K562 (cell line): Measurements from ENCODE around the gene TNNT3. TPM values are rescaled to one million over a fixed set of nuclear protein-coding genes. Genes with fewer than 3 reads are reported as not detected.
A peak's percentile ranks its signal among the peaks of the same experiment; 100 is the strongest.

Experiments
- ATAC-seq: fragments of 200-7000 bp; cut with Tn5 transposase; 3 replicates; pipeline ENCODE4 v1.9.1; 2020; ENCODE audit warnings: moderate library complexity
- BruUV-seq: library from RNA; stranded (reverse); fragments of 400-500 nt; replicated peaks from 2 replicates; lab custom pipeline; 2021; lab: Mats Ljungman, UMichigan
- CTCF ChIA-PET: fragments of 300-600 bp; formaldehyde crosslinking; extraction: SDS; loops from one replicate; lab custom pipeline; 2021; ENCODE audit warnings: low intra/inter-chr PET ratio; lab: Yijun Ruan, JAX
- POLR2A ChIA-PET: fragments of 300-600, 350-650 bp; sonication (Branson Sonifier 250); formaldehyde crosslinking; extraction: SDS; loops from one replicate; lab custom pipeline; 2021; ENCODE audit warnings: antibody characterized with exemption, inconsistent platforms; lab: Yijun Ruan, JAX
- DNase-seq, 4 experiments: peaks; one replicate each; pipeline versions ENCODE4 v3.0.0 to v3.0.0-alpha.2; 2011 to 2018; ENCODE audit warnings: low spot score in 3 of 4, mixed read lengths in 3 of 4; ENCODE audit errors: extremely low read depth in 1 of 4
- FAIRE-seq: peaks from 2 replicates; lab custom pipeline; 2011; peaks lifted over from hg19 to GRCh38; lab: Jason Lieb, UNC
- H2AFZ ChIP-seq: 2 replicates; pipeline ENCODE4 v1.6.0; 2011; ENCODE audit warnings: low read depth, low read length, control low read depth, inconsistent platforms
- H3K27ac ChIP-seq: fragments of 200-600 bp; 3 replicates; pipeline ENCODE4 v1.8.0; 2011; ENCODE audit warnings: low read depth, mild to moderate bottlenecking, control low read depth, inconsistent platforms, low read length, moderate library complexity, mixed read lengths; ENCODE audit errors: extremely low read depth
- H3K27me3 ChIP-seq, 2 experiments: fragments of 300-600 bp in 1 of 2; 2 replicates in 1 of 2; 3 replicates in 1 of 2; pipeline versions ENCODE4 v1.6.0 to v1.8.0; 2011; ENCODE audit warnings: inconsistent platforms in 2 of 2, low read length in 2 of 2, mild to moderate bottlenecking in 1 of 2, mixed read lengths in 1 of 2, moderate library complexity in 1 of 2; ENCODE audit not compliant: control insufficient read depth in 2 of 2, insufficient read depth in 2 of 2
- H3K36me3 ChIP-seq: fragments of 300-600 bp; 3 replicates; pipeline ENCODE4 v1.8.0; 2011; ENCODE audit warnings: mild to moderate bottlenecking, low read length, inconsistent platforms; ENCODE audit not compliant: control insufficient read depth, insufficient read depth
- H3K4me1 ChIP-seq, 2 experiments: fragments of 200-600 bp in 1 of 2; replicated peaks in 1 of 2; 2 replicates in 1 of 2; 3 replicates in 1 of 2; pipeline versions ENCODE4 v1.5.1 to v1.8.0; 2011; ENCODE audit warnings: inconsistent platforms in 2 of 2, low read length in 2 of 2, mild to moderate bottlenecking in 1 of 2, mixed read lengths in 1 of 2, moderate library complexity in 1 of 2; ENCODE audit not compliant: control insufficient read depth in 2 of 2, insufficient read depth in 2 of 2
- H3K4me2 ChIP-seq: 2 replicates; pipeline ENCODE4 v1.6.1; 2011; ENCODE audit warnings: low read length, control low read depth, inconsistent platforms, mixed read lengths; ENCODE audit not compliant: insufficient read depth
- H3K4me3 ChIP-seq: fragments of 200-600 bp; sonication (generic), shearing (Covaris generic); 2 replicates; pipeline ENCODE4 v1.5.1; 2016; ENCODE audit warnings: control low read depth, inconsistent platforms
- H3K79me2 ChIP-seq: fragments of 200-600 bp; 3 replicates; pipeline ENCODE4 v1.8.0; 2011; ENCODE audit warnings: low read length, inconsistent platforms; ENCODE audit not compliant: control insufficient read depth, insufficient read depth
- H3K9ac ChIP-seq, 2 experiments: 2 replicates each; pipeline versions ENCODE4 v1.6.0 to v1.6.1; 2011; ENCODE audit warnings: low read depth in 2 of 2, low read length in 2 of 2, control low read depth in 1 of 2, inconsistent platforms in 1 of 2, mild to moderate bottlenecking in 1 of 2, mixed read lengths in 1 of 2; ENCODE audit not compliant: insufficient read depth in 1 of 2
- H3K9me1 ChIP-seq: one replicate; pipeline ENCODE4 v1.6.0; 2011; ENCODE audit warnings: inconsistent platforms, mild to moderate bottlenecking, low read length, moderate library complexity; ENCODE audit not compliant: control insufficient read depth, insufficient read depth
- H3K9me3 ChIP-seq: replicated peaks from 2 replicates; pipeline ENCODE4 v1.5.1; 2011; ENCODE audit warnings: low read depth, low read length, inconsistent platforms; ENCODE audit not compliant: control insufficient read depth, insufficient read depth
- H4K20me1 ChIP-seq: replicated peaks from 2 replicates; pipeline ENCODE4 v1.6.1; 2011; ENCODE audit warnings: low read length, inconsistent platforms, mixed read lengths; ENCODE audit not compliant: control insufficient read depth, insufficient read depth
- BACH1 ChIP-seq: fragments of 200-800 bp; sonication (Bioruptor generic); IDR thresholded peaks from 2 replicates; pipeline ENCODE4 v1.6.1; 2016; ENCODE audit warnings: missing genetic modification characterization, missing compliant biosample characterization
- CBFA2T3 ChIP-seq: fragments of 450-650 bp; IDR thresholded peaks from 2 replicates; pipeline ENCODE4 v1.6.1; 2017
- GATAD2A ChIP-seq: fragments of 450-650 bp; IDR thresholded peaks from 2 replicates; pipeline ENCODE4 v1.6.1; 2017
- HDAC2 ChIP-seq: fragments of 450-650 bp; IDR thresholded peaks from 2 replicates; pipeline ENCODE4 v1.6.1; 2016; ENCODE audit warnings: mild to moderate bottlenecking
- HOXB6 ChIP-seq: fragments of 250-450 bp; sonication (Bioruptor Pico); IDR thresholded peaks from 2 replicates; pipeline ENCODE4 v1.5.1; 2022; ENCODE audit warnings: mild to moderate bottlenecking, borderline replicate concordance
- KDM2B ChIP-seq: fragments of 250-450 bp; sonication (Bioruptor Pico); IDR thresholded peaks from 2 replicates; pipeline ENCODE4 v1.8.0; 2021; ENCODE audit warnings: mild to moderate bottlenecking, moderate library complexity
- PKNOX1 ChIP-seq: fragments of 450-650 bp; IDR thresholded peaks from 2 replicates; pipeline ENCODE4 v1.6.1; 2016
- PRDM10 ChIP-seq: fragments of 450-650 bp; IDR thresholded peaks from 2 replicates; pipeline ENCODE4 v1.6.1; 2018; ENCODE audit not compliant: partially characterized antibody
- RREB1 ChIP-seq: fragments of 250-450 bp; sonication (Bioruptor Pico); IDR thresholded peaks from 2 replicates; pipeline ENCODE4 v1.4.0; 2020
- ZBTB43 ChIP-seq: sonication (generic); formaldehyde crosslinking; IDR thresholded peaks from 2 replicates; pipeline ENCODE4 v1.8.0; 2023; ENCODE audit warnings: mild to moderate bottlenecking, missing genetic modification reagents
- ZNF212 ChIP-seq: fragments of 450-650 bp; formaldehyde crosslinking; IDR thresholded peaks from 2 replicates; pipeline ENCODE4 v1.4.0; 2020; ENCODE audit warnings: mild to moderate bottlenecking
- WGBS: fragments of 100-300 bp; shearing (Covaris generic); methylation state at CpG from one replicate; pipeline ENCODE4 v1.1.6; 2016; ENCODE audit warnings: low coverage, mixed read lengths; ENCODE audit not compliant: insufficient coverage; ENCODE audit errors: missing lambda C conversion rate; 5-methylcytosine and 5-hydroxymethylcytosine counted together
- in situ Hi-C: fragments of 300-500 bp; cut with MboI; formaldehyde crosslinking; loops from 4 replicates; pipeline ENCODE4 v1.15.0; 2018; ENCODE audit warnings: inconsistent platforms, mixed read lengths
- intact Hi-C: fragments of 100-400 bp; cut with micrococcal nuclease; formaldehyde crosslinking; loops from 2 replicates; pipeline ENCODE4 v1.14.2; 2022
- polyA plus RNA-seq, 8 experiments: library from polyadenylated mRNA; depleted of rRNA in 4 of 8; stranded (reverse) in 5 of 8; unstranded in 3 of 8; fragments of >200 nt; fragmentation: Nextera tagmentation in 2 of 8; fragmentation: Illumina TruSeq in 1 of 8; extraction: Ambion mirVana in 2 of 8; extraction: Trizol in 1 of 8; gene quantifications; 2 replicates each; pipeline versions ENCODE4 v1.2.1 to v1.2.3, GENCODE V29; 2011 to 2014; ENCODE audit warnings: inconsistent platforms in 1 of 8, missing spikeins in 1 of 8
- total RNA-seq, 7 experiments: library from RNA; depleted of rRNA in 6 of 7; stranded (reverse); fragments of >200 nt in 6 of 7; fragmentation: Illumina TruSeq in 2 of 7; extraction: Trizol in 2 of 7; gene quantifications; 2 replicates each; pipeline versions ENCODE4 v1.2.1 to v1.2.3, GENCODE V29; 2011 to 2021; ENCODE audit warnings: low replicate concordance in 1 of 7

Gene TNNT3
- total and polyA plus RNA-seq, 9 of the 15 experiments (the other 6 are each of a cell fraction or from before 2014, with no cell fraction given): 0.10 TPM; not detected in 8

- Histone ChIP-seq H4K20me1 (peaks cover 15% of the 10 kb centered on the region; the same call in 1 of the 2 replicates), H3K79me2 (no peaks in the 10 kb centered on the region), H3K4me3 (no peak overlapping the region), H3K9me3 (no peaks in the 10 kb centered on the region), H2AFZ (no peak overlapping the region), H3K9ac (no peak overlapping the region), H3K4me1 (peaks cover 0 to 42% of the 10 kb centered on the region in 2 experiments; a peak in 2 of 5 replicates), H3K27me3 (peaks cover 32 to 87% of the 10 kb centered on the region in 2 experiments; a peak in 4 of 5 replicates), H3K4me2 (no peak overlapping the region), H3K27ac (no peak overlapping the region), H3K9me1 (no peaks in the 10 kb centered on the region), H3K36me3 (no peaks in the 10 kb centered on the region)
- ATAC-seq (no peak), DNase-seq (no peak), FAIRE-seq (peak; percentile 52)
- TF ChIP-seq PRDM10: no peak
- no peak for TF ChIP-seq BACH1
- no peak for TF ChIP-seq HOXB6 (CRISPR knock-in tag)
- no peak for TF ChIP-seq ZBTB43 (CRISPR knock-in tag)
- no peak for TF ChIP-seq CBFA2T3
- TF ChIP-seq HDAC2: no peak
- no peak for TF ChIP-seq GATAD2A
- TF ChIP-seq ZNF212 (CRISPR knock-in tag): no peak
- TF ChIP-seq KDM2B (CRISPR knock-in tag): no peak
- no peak for TF ChIP-seq RREB1 (CRISPR knock-in tag)
- TF ChIP-seq PKNOX1: no peak
- ChIA-PET POLR2A (no interaction called here), CTCF (interaction anchor here (0.6 kb wide), 1 partner anchor 362 kb away, joined by 5 read pairs; no protein-coding TSS in a partner anchor)
- BruUV-seq: no TSS peak
- intact Hi-C loops: no loop called here
- WGBS: 0% methylated on average over 9 of the region's 9 CpGs
- in situ Hi-C loops: no loop called here
These were observed 10.9 kb downstream of the TNNT3 start for GRCh38 chr11:1930462-1930830.
